GM21723 (cell line): ENCODE data around the gene TOP1.

Experiments
- ATAC-seq: cut with Tn5 transposase; IDR thresholded peaks from one replicate; pipeline ENCODE4 v1.9.1; 2021; ENCODE audit warnings: mild to moderate bottlenecking, moderate library complexity; ENCODE audit not compliant: unreplicated experiment

Gene TOP1

GRCh38 chr20:41035207-41035606, 6.6 kb downstream of the TOP1 start:
- ATAC-seq: no peak

GRCh38 chr20:41037179-41037578, 8.6 kb downstream of the TOP1 start:
- ATAC-seq: no peak

GRCh38 chr20:41038149-41038877, 9.7 kb downstream of the TOP1 start:
- ATAC-seq: no peak

- ATAC-seq: no peak
These were observed 10.3 kb downstream of the TOP1 start for GRCh38 chr20:41038878-41039404.

- no peak for ATAC-seq
These were observed 12.2 kb downstream of the TOP1 start for GRCh38 chr20:41040855-41041254.

GRCh38 chr20:41041693-41042092, 13.1 kb downstream of the TOP1 start:
- ATAC-seq: no peak

- ATAC-seq: no peak
These were observed 15.9 kb downstream of the TOP1 start for GRCh38 chr20:41044409-41045062.

GRCh38 chr20:41045671-41046070, 17.0 kb downstream of the TOP1 start:
- ATAC-seq: no peak

- no peak for ATAC-seq
These were observed 18.1 kb downstream of the TOP1 start for GRCh38 chr20:41046716-41047115.

- no peak for ATAC-seq
These were observed 18.8 kb downstream of the TOP1 start for GRCh38 chr20:41047279-41047974.

- no peak for ATAC-seq
These were observed 19.3 kb downstream of the TOP1 start for GRCh38 chr20:41047975-41048305.

GRCh38 chr20:41048461-41049301, 20.1 kb downstream of the TOP1 start:
- no peak for ATAC-seq

GRCh38 chr20:41049451-41049850, 20.8 kb downstream of the TOP1 start:
- no peak for ATAC-seq

- no peak for ATAC-seq
These were observed 21.9 kb downstream of the TOP1 start for GRCh38 chr20:41050361-41051008.

GRCh38 chr20:41051009-41051825, 22.6 kb downstream of the TOP1 start:
- no peak for ATAC-seq

- ATAC-seq: no peak
These were observed 24.3 kb downstream of the TOP1 start for GRCh38 chr20:41052742-41053419.

GRCh38 chr20:41054070-41054846, 25.6 kb downstream of the TOP1 start:
- ATAC-seq: no peak

GRCh38 chr20:41054847-41055230, 26.2 kb downstream of the TOP1 start:
- no peak for ATAC-seq
